Measurements from ENCODE around the gene HTT-AS. TPM values are rescaled to one million over a fixed set of nuclear protein-coding genes. Genes with fewer than 3 reads are reported as not detected.
A peak's percentile ranks its signal among the peaks of the same experiment; 100 is the strongest.
"Not testable (repeated sequence)": the region's sequence is repeated elsewhere in the genome, so short reads cannot be mapped to it uniquely, and the experiment has no call there.

The HTT-AS gene
- total RNA-seq, 4 donors from 2014 or later, result not detected

- H3K27ac ChIP-seq, result no peak overlapping the region
- DNase-seq (ENCODE audit: low spot score in 2 of 2), result no peak
- no peaks in the 10 kb centered on the region for H3K27me3 ChIP-seq
- no peaks in the 10 kb centered on the region for H3K9me3 ChIP-seq
- 91 to 94% methylated on average over 6 of the region's 6 CpGs for WGBS, 2 donors
- no peak for TF ChIP-seq CTCF (IDR thresholded peaks at IDR 0.05)
- no peak for TF ChIP-seq EP300 (IDR thresholded peaks at IDR 0.05)
- no peak for TF ChIP-seq POLR2A (IDR thresholded peaks at IDR 0.05)
- H3K4me1 ChIP-seq, result no peaks in the 10 kb centered on the region
- no peaks in the 10 kb centered on the region for H3K36me3 ChIP-seq
- H3K4me3 ChIP-seq, result no peak overlapping the region
These were observed 14.4 kb downstream of the HTT-AS start for GRCh38 chr4:3059943-3060342.

- Histone ChIP-seq H3K9me3 (no peaks in the 10 kb centered on the region), H3K27ac (no peak overlapping the region), H3K27me3 (no peaks in the 10 kb centered on the region), H3K4me1 (no peaks in the 10 kb centered on the region), H3K4me3 (no peak overlapping the region), H3K36me3 (no peaks in the 10 kb centered on the region)
- WGBS, 2 donors, result 91 to 93% methylated on average over 2 of the region's 2 CpGs
- no peak for DNase-seq (ENCODE audit: low spot score in 2 of 2)
- no peak for TF ChIP-seq CTCF (IDR thresholded peaks at IDR 0.05)
- no peak for TF ChIP-seq EP300 (IDR thresholded peaks at IDR 0.05)
- TF ChIP-seq POLR2A (IDR thresholded peaks at IDR 0.05), result no peak
These were observed 20.1 kb downstream of the HTT-AS start for GRCh38 chr4:3054169-3054759.

- H3K27ac ChIP-seq; DNase-seq (ENCODE audit: low spot score in 2 of 2); H3K9me3 ChIP-seq; H3K4me1 ChIP-seq; H3K36me3 ChIP-seq; H3K4me3 ChIP-seq; H3K27me3 ChIP-seq: not testable (repeated sequence)
- WGBS, 2 donors, result 79 to 84% methylated on average over 12 of the region's 12 CpGs
These were observed 23.0 kb downstream of the HTT-AS start for GRCh38 chr4:3051141-3051897.

GRCh38 chr4:3047464-3048286 lies 26.7 kb downstream of the HTT-AS start:
- Histone ChIP-seq H3K27ac (peak overlapping the region in 1 of 4 donors; percentile 69), H3K27me3 (no peaks in the 10 kb centered on the region), H3K4me3 (peak overlapping the region in 2 of 4 donors; percentile 21 to 30), H3K9me3 (no peaks in the 10 kb centered on the region), H3K4me1 (peaks cover 0 to 8% (median 3%) of the 10 kb centered on the region in 4 donors), H3K36me3 (no peaks in the 10 kb centered on the region)
- WGBS, 2 donors, result 52 to 60% methylated on average over 20 of the region's 20 CpGs
- peak; percentile 57 to 76 for DNase-seq (ENCODE audit: low spot score in 2 of 2)
- TF ChIP-seq EP300 (IDR thresholded peaks at IDR 0.05) (no peak), CTCF (IDR thresholded peaks at IDR 0.05) (peak; percentile 59 to 74 (median 73))

- DNase-seq (ENCODE audit: low spot score in 2 of 2), result no peak
- no peaks in the 10 kb centered on the region for H3K36me3 ChIP-seq
- no peak overlapping the region for H3K27ac ChIP-seq
- no peaks in the 10 kb centered on the region for H3K27me3 ChIP-seq
- no peak overlapping the region for H3K4me3 ChIP-seq
- H3K4me1 ChIP-seq, result peaks cover 0 to 18% (median 10%) of the 10 kb centered on the region in 4 donors
- H3K9me3 ChIP-seq, result no peaks in the 10 kb centered on the region
- TF ChIP-seq EP300 (IDR thresholded peaks at IDR 0.05), result no peak
- no peak for TF ChIP-seq CTCF (IDR thresholded peaks at IDR 0.05)
- TF ChIP-seq POLR2A (IDR thresholded peaks at IDR 0.05), result no peak
- WGBS, 2 donors, result 81 to 87% methylated on average over 4 of the region's 4 CpGs
These were observed 27.7 kb downstream of the HTT-AS start for GRCh38 chr4:3046623-3047022.

All from tibial nerve (tissue), 4 donors.